SK-N-SH treated with all-trans-retinoic acid at 6 μM for 48 hours (cell line): Measurements from ENCODE around the gene PTPRO.

Experiments used
- ATAC-seq: fragments of 200-7000 bp; cut with Tn5 transposase; 3 replicates; pipeline ENCODE4 v1.9.1; 2020; ENCODE audit warnings: mild to moderate bottlenecking, moderate library complexity
- ARNTL ChIP-seq: fragments of 450-650 bp; formaldehyde crosslinking; IDR thresholded peaks from 2 replicates; pipeline ENCODE4 v1.5.0; 2020; ENCODE audit warnings: low read depth, mild to moderate bottlenecking, moderate library complexity, borderline replicate concordance
- BACH2 ChIP-seq: fragments of 250-450 bp; sonication (Bioruptor Pico); IDR thresholded peaks from 2 replicates; pipeline ENCODE4 v1.9.0; 2021; ENCODE audit warnings: mild to moderate bottlenecking, borderline replicate concordance
- CSDC2 ChIP-seq: fragments of 250-450 bp; sonication (Bioruptor Pico); IDR thresholded peaks from 2 replicates; pipeline ENCODE4 v1.5.0; 2020; ENCODE audit warnings: mild to moderate bottlenecking, moderate library complexity
- ESRRG ChIP-seq: fragments of 250-450 bp; sonication (Bioruptor Pico); IDR thresholded peaks from 2 replicates; pipeline ENCODE4 v1.6.1; 2021; ENCODE audit warnings: mild to moderate bottlenecking
- GLIS3 ChIP-seq: fragments of 250-450 bp; sonication (Bioruptor Pico); IDR thresholded peaks from 2 replicates; pipeline ENCODE4 v1.5.0; 2020; ENCODE audit warnings: mild to moderate bottlenecking, moderate library complexity
- ISL1 ChIP-seq: fragments of 250-450 bp; sonication (Bioruptor Pico); IDR thresholded peaks from 2 replicates; pipeline ENCODE4 v2.1.2; 2022; ENCODE audit warnings: mild to moderate bottlenecking, moderate library complexity
- OSR1 ChIP-seq: fragments of 250-450 bp; sonication (Bioruptor Pico); IDR thresholded peaks from 2 replicates; pipeline ENCODE4 v1.8.0; 2022; ENCODE audit warnings: moderate library complexity, mild to moderate bottlenecking, inconsistent platforms
- PPARA ChIP-seq: fragments of 250-450 bp; sonication (Bioruptor Pico); IDR thresholded peaks from 2 replicates; pipeline ENCODE4 v1.5.0; 2020; ENCODE audit warnings: mild to moderate bottlenecking, borderline replicate concordance
- RARB ChIP-seq: fragments of 250-450 bp; sonication (Bioruptor Pico); IDR thresholded peaks from 2 replicates; pipeline ENCODE4 v1.8.0; 2021; ENCODE audit warnings: mild to moderate bottlenecking, moderate library complexity
- TCF4 ChIP-seq: fragments of 250-450 bp; sonication (Bioruptor Pico); IDR thresholded peaks from 2 replicates; pipeline ENCODE4 v1.8.0; 2021; ENCODE audit warnings: mild to moderate bottlenecking, moderate library complexity, borderline replicate concordance
- TOX ChIP-seq: fragments of 250-450 bp; sonication (Bioruptor Pico); IDR thresholded peaks from 2 replicates; pipeline ENCODE4 v1.8.0; 2021; ENCODE audit warnings: mild to moderate bottlenecking, moderate library complexity, borderline replicate concordance
- ZC3H10 ChIP-seq: fragments of 250-450 bp; sonication (Bioruptor Pico); IDR thresholded peaks from 2 replicates; pipeline ENCODE4 v1.5.1; 2021; ENCODE audit warnings: mild to moderate bottlenecking, moderate library complexity
- ZFP3 ChIP-seq: fragments of 250-450 bp; sonication (Bioruptor Pico); IDR thresholded peaks from 2 replicates; pipeline ENCODE4 v1.5.0; 2020; ENCODE audit warnings: mild to moderate bottlenecking, moderate library complexity
- ZFP30 ChIP-seq: fragments of 450-650 bp; formaldehyde crosslinking; IDR thresholded peaks from 2 replicates; pipeline ENCODE4 v1.5.0; 2022; ENCODE audit warnings: mild to moderate bottlenecking, moderate library complexity
- ZNF565 ChIP-seq: fragments of 450-650 bp; formaldehyde crosslinking; conservative IDR thresholded peaks from 2 replicates; pipeline ENCODE4 v1.5.0; 2020; ENCODE audit warnings: low read depth, mild to moderate bottlenecking, moderate library complexity
- ZNF70 ChIP-seq: fragments of 450-650 bp; formaldehyde crosslinking; IDR thresholded peaks from 2 replicates; pipeline ENCODE4 v1.5.0; 2020; ENCODE audit warnings: mild to moderate bottlenecking, moderate library complexity
- ZNF8 ChIP-seq: fragments of 450-650 bp; formaldehyde crosslinking; IDR thresholded peaks from 2 replicates; pipeline ENCODE4 v1.5.0; 2020; ENCODE audit warnings: mild to moderate bottlenecking, moderate library complexity
- TF ChIP-seq, protein P1 (sequence below): fragments of 250-450 bp; sonication (Bioruptor Pico); IDR thresholded peaks from 2 replicates; pipeline ENCODE4 v1.8.0; 2020; ENCODE audit warnings: mild to moderate bottlenecking, moderate library complexity, borderline replicate concordance
- TF ChIP-seq, protein P2 (sequence below): fragments of 250-450 bp; sonication (Bioruptor Pico); IDR thresholded peaks from 2 replicates; pipeline ENCODE4 v1.5.1; 2020; ENCODE audit warnings: low read depth, mild to moderate bottlenecking, moderate library complexity
- TF ChIP-seq, protein P3 (sequence below): fragments of 250-450 bp; sonication (Bioruptor Pico); IDR thresholded peaks from 2 replicates; pipeline ENCODE4 v1.5.0; 2020; ENCODE audit warnings: mild to moderate bottlenecking, moderate library complexity
- TF ChIP-seq, protein P4 (sequence below): fragments of 250-450 bp; sonication (Bioruptor Pico); IDR thresholded peaks from 2 replicates; pipeline ENCODE4 v1.8.0; 2021; ENCODE audit warnings: low read depth, mild to moderate bottlenecking, moderate library complexity, borderline replicate concordance
- TF ChIP-seq, protein P5 (sequence below): fragments of 250-450 bp; sonication (Bioruptor Pico); IDR thresholded peaks from 2 replicates; pipeline ENCODE4 v1.5.1; 2021; ENCODE audit warnings: mild to moderate bottlenecking, moderate library complexity

Gene PTPRO

DNA sequence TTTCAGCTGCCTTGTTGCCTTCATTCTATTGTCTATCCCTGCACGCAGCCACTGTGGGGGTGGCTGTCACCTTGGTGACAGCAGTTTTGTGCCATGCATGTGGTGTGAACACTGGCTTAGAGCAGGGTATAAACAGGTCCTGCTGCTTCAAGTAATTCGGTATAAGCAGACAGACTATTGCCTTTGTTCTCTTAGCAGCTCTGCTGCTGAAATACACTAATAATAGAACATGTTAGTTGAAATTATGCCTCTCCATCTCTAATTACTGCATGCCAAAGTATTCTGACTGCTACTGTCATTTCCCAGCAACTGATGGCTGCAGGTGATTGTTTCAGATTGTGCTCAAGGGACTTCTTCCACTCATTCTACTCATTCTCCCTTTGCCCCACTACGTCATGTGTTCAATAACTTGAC lies 34.6 kb downstream of the PTPRO start:
- no peak for ATAC-seq
- TF ChIP-seq ZFP3 (CRISPR knock-in tag) (no peak), OSR1 (CRISPR knock-in tag) (no peak), ZFP30 (CRISPR knock-in tag) (no peak), TCF4 (CRISPR knock-in tag) (no peak), ZNF8 (CRISPR knock-in tag) (no peak), ISL1 (CRISPR knock-in tag) (no peak)
- TF ChIP-seq, protein P1, sequence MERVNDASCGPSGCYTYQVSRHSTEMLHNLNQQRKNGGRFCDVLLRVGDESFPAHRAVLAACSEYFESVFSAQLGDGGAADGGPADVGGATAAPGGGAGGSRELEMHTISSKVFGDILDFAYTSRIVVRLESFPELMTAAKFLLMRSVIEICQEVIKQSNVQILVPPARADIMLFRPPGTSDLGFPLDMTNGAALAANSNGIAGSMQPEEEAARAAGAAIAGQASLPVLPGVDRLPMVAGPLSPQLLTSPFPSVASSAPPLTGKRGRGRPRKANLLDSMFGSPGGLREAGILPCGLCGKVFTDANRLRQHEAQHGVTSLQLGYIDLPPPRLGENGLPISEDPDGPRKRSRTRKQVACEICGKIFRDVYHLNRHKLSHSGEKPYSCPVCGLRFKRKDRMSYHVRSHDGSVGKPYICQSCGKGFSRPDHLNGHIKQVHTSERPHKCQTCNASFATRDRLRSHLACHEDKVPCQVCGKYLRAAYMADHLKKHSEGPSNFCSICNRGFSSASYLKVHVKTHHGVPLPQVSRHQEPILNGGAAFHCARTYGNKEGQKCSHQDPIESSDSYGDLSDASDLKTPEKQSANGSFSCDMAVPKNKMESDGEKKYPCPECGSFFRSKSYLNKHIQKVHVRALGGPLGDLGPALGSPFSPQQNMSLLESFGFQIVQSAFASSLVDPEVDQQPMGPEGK, result no peak
- TF ChIP-seq, protein P2, sequence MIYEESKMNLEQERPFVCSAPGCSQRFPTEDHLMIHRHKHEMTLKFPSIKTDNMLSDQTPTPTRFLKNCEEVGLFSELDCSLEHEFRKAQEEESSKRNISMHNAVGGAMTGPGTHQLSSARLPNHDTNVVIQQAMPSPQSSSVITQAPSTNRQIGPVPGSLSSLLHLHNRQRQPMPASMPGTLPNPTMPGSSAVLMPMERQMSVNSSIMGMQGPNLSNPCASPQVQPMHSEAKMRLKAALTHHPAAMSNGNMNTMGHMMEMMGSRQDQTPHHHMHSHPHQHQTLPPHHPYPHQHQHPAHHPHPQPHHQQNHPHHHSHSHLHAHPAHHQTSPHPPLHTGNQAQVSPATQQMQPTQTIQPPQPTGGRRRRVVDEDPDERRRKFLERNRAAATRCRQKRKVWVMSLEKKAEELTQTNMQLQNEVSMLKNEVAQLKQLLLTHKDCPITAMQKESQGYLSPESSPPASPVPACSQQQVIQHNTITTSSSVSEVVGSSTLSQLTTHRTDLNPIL, result no peak
- TF ChIP-seq, protein P3, sequence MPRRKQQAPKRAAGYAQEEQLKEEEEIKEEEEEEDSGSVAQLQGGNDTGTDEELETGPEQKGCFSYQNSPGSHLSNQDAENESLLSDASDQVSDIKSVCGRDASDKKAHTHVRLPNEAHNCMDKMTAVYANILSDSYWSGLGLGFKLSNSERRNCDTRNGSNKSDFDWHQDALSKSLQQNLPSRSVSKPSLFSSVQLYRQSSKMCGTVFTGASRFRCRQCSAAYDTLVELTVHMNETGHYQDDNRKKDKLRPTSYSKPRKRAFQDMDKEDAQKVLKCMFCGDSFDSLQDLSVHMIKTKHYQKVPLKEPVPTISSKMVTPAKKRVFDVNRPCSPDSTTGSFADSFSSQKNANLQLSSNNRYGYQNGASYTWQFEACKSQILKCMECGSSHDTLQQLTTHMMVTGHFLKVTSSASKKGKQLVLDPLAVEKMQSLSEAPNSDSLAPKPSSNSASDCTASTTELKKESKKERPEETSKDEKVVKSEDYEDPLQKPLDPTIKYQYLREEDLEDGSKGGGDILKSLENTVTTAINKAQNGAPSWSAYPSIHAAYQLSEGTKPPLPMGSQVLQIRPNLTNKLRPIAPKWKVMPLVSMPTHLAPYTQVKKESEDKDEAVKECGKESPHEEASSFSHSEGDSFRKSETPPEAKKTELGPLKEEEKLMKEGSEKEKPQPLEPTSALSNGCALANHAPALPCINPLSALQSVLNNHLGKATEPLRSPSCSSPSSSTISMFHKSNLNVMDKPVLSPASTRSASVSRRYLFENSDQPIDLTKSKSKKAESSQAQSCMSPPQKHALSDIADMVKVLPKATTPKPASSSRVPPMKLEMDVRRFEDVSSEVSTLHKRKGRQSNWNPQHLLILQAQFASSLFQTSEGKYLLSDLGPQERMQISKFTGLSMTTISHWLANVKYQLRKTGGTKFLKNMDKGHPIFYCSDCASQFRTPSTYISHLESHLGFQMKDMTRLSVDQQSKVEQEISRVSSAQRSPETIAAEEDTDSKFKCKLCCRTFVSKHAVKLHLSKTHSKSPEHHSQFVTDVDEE (CRISPR knock-in tag), result no peak

DNA sequence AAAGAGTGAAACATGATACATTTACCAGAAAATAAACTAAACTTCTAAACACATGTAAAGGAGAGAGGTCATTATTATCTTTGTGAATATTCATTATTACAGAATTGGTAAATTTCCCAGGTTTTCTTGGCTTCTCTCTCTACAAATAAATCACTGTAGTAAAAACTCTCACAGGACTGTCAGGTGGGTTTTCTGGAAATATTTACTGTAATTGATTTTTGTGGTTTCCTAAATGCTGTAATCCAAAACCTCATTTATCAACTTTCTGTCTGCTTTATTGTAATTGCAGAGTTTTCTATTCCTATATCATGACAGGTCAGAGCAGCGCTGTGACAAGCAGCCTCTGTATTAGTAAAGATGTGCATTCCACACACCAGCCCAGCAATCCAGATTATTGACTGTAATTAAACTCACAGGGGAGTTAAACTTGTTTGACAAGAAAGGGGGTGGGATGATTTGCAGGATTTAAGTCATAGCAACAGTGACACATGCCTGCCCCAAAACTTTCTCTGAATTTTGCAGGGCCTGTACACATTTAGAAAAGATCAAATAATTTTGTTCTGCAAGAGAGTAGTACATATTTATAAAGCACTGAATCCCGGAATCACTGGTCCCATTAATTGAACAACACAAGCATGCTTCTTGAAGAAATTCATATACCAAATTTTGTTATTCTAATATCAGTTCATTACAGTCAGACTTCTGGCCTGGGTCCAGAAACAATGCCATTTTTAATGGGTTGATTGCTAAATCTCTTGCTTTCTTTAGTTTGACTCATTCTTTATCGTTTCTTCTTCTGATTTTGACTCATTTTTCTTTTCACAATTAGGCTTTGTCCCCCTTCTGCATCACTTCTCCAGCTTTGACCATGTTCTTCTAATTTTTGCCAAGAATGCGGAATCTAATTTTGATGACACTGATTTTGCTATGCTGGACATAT lies 42.2 kb downstream of the PTPRO start:
- peak; percentile 79 for ATAC-seq
- TF ChIP-seq ZNF70, result no peak
- TF ChIP-seq, protein P4, sequence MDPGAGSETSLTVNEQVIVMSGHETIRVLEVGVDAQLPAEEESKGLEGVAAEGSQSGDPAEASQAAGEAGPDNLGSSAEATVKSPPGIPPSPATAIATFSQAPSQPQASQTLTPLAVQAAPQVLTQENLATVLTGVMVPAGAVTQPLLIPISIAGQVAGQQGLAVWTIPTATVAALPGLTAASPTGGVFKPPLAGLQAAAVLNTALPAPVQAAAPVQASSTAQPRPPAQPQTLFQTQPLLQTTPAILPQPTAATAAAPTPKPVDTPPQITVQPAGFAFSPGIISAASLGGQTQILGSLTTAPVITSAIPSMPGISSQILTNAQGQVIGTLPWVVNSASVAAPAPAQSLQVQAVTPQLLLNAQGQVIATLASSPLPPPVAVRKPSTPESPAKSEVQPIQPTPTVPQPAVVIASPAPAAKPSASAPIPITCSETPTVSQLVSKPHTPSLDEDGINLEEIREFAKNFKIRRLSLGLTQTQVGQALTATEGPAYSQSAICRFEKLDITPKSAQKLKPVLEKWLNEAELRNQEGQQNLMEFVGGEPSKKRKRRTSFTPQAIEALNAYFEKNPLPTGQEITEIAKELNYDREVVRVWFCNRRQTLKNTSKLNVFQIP (CRISPR knock-in tag), result peak; percentile 15; the same call in 1 of the 2 replicates
- peak; percentile 96 for TF ChIP-seq ZC3H10 (CRISPR knock-in tag)
- no peak for TF ChIP-seq PPARA (CRISPR knock-in tag)
- no peak for TF ChIP-seq CSDC2 (CRISPR knock-in tag)
- TF ChIP-seq ARNTL (CRISPR knock-in tag), result no peak
- TF ChIP-seq, protein P3 (CRISPR knock-in tag), result no peak
- TF ChIP-seq, protein P5, sequence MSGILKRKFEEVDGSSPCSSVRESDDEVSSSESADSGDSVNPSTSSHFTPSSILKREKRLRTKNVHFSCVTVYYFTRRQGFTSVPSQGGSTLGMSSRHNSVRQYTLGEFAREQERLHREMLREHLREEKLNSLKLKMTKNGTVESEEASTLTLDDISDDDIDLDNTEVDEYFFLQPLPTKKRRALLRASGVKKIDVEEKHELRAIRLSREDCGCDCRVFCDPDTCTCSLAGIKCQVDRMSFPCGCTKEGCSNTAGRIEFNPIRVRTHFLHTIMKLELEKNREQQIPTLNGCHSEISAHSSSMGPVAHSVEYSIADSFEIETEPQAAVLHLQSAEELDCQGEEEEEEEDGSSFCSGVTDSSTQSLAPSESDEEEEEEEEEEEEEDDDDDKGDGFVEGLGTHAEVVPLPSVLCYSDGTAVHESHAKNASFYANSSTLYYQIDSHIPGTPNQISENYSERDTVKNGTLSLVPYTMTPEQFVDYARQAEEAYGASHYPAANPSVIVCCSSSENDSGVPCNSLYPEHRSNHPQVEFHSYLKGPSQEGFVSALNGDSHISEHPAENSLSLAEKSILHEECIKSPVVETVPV (CRISPR knock-in tag), result no peak
- TF ChIP-seq GLIS3, result no peak
- TF ChIP-seq RARB, result peak; percentile 97
- TF ChIP-seq TCF4 (CRISPR knock-in tag), result no peak
- TF ChIP-seq ESRRG (CRISPR knock-in tag), result no peak
- TF ChIP-seq, protein P1, result peak; percentile 90
- no peak for TF ChIP-seq ZNF8 (CRISPR knock-in tag)
- TF ChIP-seq, protein P2, result no peak
- no peak for TF ChIP-seq ZFP3 (CRISPR knock-in tag)
- TF ChIP-seq BACH2 (CRISPR knock-in tag), result no peak
- TF ChIP-seq ZFP30 (CRISPR knock-in tag), result no peak
- TF ChIP-seq ZNF565, result no peak
- TF ChIP-seq ISL1 (CRISPR knock-in tag), result peak; percentile 90
- no peak for TF ChIP-seq OSR1 (CRISPR knock-in tag)
- peak; percentile 98 for TF ChIP-seq TOX (CRISPR knock-in tag)
